ENCODE results near the gene CBLB. TPM values are rescaled to one million over a fixed set of nuclear protein-coding genes. Genes with fewer than 3 reads are reported as not detected.

The CBLB gene
- total and polyA plus RNA-seq, 4 donors = 3.1 to 22.8 (median 9.8) TPM

DNA sequence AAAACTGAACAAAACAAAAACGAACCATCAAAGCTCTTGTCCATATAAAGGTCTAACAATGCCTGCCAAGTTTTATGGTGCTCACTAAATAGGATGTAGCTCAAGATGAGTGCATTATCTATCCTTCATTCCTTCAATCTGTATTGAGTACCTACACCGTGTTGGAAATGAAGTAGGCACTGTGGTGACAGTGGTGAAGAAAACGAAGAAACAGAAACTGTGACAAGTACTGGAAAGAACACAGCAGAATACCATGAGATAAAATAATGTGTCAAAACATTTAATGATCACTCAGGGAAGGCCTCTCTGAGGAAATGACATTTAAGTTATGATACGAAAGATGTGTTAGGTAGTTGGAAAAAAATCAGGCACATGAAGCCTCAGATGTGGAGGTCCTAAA, 36.2 kb downstream of the CBLB start:
- no peak overlapping the region for H3K27ac ChIP-seq (ENCODE audit: low read depth in 1 of 2, low read length in 2 of 2)
- no peak for DNase-seq (ENCODE audit: low spot score)
- no peak overlapping the region for H3K9ac ChIP-seq (ENCODE audit: low read depth in 1 of 2, low read length in 2 of 2)
- no peak overlapping the region for H3K4me3 ChIP-seq (ENCODE audit: low read depth in 1 of 3, low read length in 3 of 3)
- peaks cover 2 to 24% (median 15%) of the 10 kb centered on the region in 4 donors for H3K4me1 ChIP-seq (ENCODE audit: control insufficient read depth in 4 of 4, insufficient read depth in 4 of 4, low read length in 3 of 4)
- 80% methylated on average over 4 of the region's 4 CpGs for WGBS
- no peak for TF ChIP-seq GABPA (IDR thresholded peaks at IDR 0.05 in 1 of 2, conservative IDR thresholded peaks at IDR 0.05 in 1 of 2)
- TF ChIP-seq HNF4A (conservative IDR thresholded peaks at IDR 0.05) = no peak
- no peak for TF ChIP-seq RAD21 (IDR thresholded peaks at IDR 0.05)
- TF ChIP-seq, protein P1, sequence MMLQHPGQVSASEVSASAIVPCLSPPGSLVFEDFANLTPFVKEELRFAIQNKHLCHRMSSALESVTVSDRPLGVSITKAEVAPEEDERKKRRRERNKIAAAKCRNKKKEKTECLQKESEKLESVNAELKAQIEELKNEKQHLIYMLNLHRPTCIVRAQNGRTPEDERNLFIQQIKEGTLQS (IDR thresholded peaks at IDR 0.05) = no peak
- no peak for TF ChIP-seq TAF1 (conservative IDR thresholded peaks at IDR 0.05)
- TF ChIP-seq EGR1 (IDR thresholded peaks at IDR 0.05; ENCODE audit: low read depth in 2 of 2) = no peak
- TF ChIP-seq YY1 (IDR thresholded peaks at IDR 0.05) = no peak
- no peak for TF ChIP-seq FOXA2 (IDR thresholded peaks at IDR 0.05)
- no peak for TF ChIP-seq HNF4G (IDR thresholded peaks at IDR 0.05)
- no peak for TF ChIP-seq NR2F2 (IDR thresholded peaks at IDR 0.05)
- TF ChIP-seq MAX (IDR thresholded peaks at IDR 0.05) = no peak
- TF ChIP-seq RXRA (IDR thresholded peaks at IDR 0.05) = no peak
- TF ChIP-seq SP1 (IDR thresholded peaks at IDR 0.05) = no peak
- TF ChIP-seq, protein P2, sequence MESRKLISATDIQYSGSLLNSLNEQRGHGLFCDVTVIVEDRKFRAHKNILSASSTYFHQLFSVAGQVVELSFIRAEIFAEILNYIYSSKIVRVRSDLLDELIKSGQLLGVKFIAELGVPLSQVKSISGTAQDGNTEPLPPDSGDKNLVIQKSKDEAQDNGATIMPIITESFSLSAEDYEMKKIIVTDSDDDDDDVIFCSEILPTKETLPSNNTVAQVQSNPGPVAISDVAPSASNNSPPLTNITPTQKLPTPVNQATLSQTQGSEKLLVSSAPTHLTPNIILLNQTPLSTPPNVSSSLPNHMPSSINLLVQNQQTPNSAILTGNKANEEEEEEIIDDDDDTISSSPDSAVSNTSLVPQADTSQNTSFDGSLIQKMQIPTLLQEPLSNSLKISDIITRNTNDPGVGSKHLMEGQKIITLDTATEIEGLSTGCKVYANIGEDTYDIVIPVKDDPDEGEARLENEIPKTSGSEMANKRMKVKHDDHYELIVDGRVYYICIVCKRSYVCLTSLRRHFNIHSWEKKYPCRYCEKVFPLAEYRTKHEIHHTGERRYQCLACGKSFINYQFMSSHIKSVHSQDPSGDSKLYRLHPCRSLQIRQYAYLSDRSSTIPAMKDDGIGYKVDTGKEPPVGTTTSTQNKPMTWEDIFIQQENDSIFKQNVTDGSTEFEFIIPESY (IDR thresholded peaks at IDR 0.05) = no peak
- no peak for TF ChIP-seq FOXA1 (IDR thresholded peaks at IDR 0.05)
- no peaks in the 10 kb centered on the region for H3K27me3 ChIP-seq (ENCODE audit: control insufficient read depth in 4 of 4, insufficient read depth in 4 of 4, low read length in 3 of 4)
- no peaks in the 10 kb centered on the region for H3K9me3 ChIP-seq (ENCODE audit: control insufficient read depth in 4 of 4, low read length in 3 of 4)
- H3K36me3 ChIP-seq (ENCODE audit: control insufficient read depth in 4 of 4, insufficient read depth in 3 of 4, low read depth in 1 of 4, low read length in 3 of 4) = no peaks in the 10 kb centered on the region

DNA sequence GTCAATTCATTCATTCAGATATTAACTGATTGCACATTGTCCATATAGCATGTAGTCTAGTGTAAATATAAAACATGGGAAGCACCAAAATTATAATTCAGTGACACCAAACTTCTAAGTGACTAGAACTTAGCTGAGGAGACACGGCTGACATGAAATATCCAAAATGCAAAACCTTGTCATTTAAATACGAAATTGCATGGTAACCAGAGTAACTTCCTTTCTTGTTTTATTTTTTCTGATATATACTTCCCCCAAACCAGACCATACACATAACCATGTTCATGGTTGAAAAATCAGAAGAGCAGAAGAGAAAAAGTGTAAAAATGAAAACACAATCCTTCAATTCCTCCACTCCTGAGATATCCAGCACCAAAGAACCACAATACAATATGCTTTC, 38.0 kb downstream of the CBLB start:
- WGBS = 92% methylated on average over 2 of the region's 2 CpGs
- no peak for TF ChIP-seq HNF4G (IDR thresholded peaks at IDR 0.05)
- no peak for TF ChIP-seq REST (IDR thresholded peaks at IDR 0.05)
- TF ChIP-seq HNF4A (conservative IDR thresholded peaks at IDR 0.05) = no peak
- TF ChIP-seq, protein P2 (IDR thresholded peaks at IDR 0.05) = no peak

More for the DNA sequence above, 38.0 kb downstream of the CBLB start:
- H3K36me3 ChIP-seq (ENCODE audit: control insufficient read depth in 4 of 4, insufficient read depth in 3 of 4, low read depth in 1 of 4, low read length in 3 of 4) = no peaks in the 10 kb centered on the region
- H3K9me3 ChIP-seq (ENCODE audit: control insufficient read depth in 4 of 4, low read length in 3 of 4) = no peaks in the 10 kb centered on the region
- no peak overlapping the region for H3K27ac ChIP-seq (ENCODE audit: low read depth in 1 of 2, low read length in 2 of 2)
- no peaks in the 10 kb centered on the region for H3K27me3 ChIP-seq (ENCODE audit: control insufficient read depth in 4 of 4, insufficient read depth in 4 of 4, low read length in 3 of 4)
- no peak overlapping the region for H3K4me3 ChIP-seq (ENCODE audit: low read depth in 1 of 3, low read length in 3 of 3)
- DNase-seq (ENCODE audit: low spot score) = no peak
- no peak overlapping the region for H3K9ac ChIP-seq (ENCODE audit: low read depth in 1 of 2, low read length in 2 of 2)
- H3K4me1 ChIP-seq (ENCODE audit: control insufficient read depth in 4 of 4, insufficient read depth in 4 of 4, low read length in 3 of 4) = peaks cover 0 to 13% (median 11%) of the 10 kb centered on the region in 4 donors
